ENCODE results near the gene DST.

The DST gene

DNA sequence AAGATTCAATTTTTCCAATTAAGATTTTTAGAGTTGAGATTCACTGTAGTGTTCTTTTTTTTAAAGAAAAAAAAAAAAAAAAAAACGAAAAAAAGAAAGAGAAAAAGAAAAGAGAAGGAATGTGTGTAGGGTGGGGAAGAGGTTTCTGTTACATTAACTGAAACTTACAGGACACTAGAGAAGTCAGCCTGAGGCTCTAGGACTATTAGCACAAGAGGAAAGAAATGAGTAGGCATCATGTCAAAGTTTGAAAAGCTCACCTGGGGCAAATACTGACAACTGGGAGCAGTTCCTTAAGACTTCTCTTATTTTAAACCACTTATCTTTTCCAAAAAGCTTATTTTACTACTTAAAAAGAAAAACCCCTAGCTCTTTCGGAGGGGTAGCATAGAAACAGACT is 185.9 kb downstream of the DST start:
- H3K27ac Mint-ChIP-seq: no peak overlapping the region
- no peaks in the 10 kb centered on the region for H3K27me3 Mint-ChIP-seq
- no peaks in the 10 kb centered on the region for H3K9me3 Mint-ChIP-seq
- H3K36me3 Mint-ChIP-seq: no peaks in the 10 kb centered on the region
- H3K4me1 Mint-ChIP-seq: peaks cover 4% of the 10 kb centered on the region
- H3K4me3 Mint-ChIP-seq: no peak overlapping the region

DNA sequence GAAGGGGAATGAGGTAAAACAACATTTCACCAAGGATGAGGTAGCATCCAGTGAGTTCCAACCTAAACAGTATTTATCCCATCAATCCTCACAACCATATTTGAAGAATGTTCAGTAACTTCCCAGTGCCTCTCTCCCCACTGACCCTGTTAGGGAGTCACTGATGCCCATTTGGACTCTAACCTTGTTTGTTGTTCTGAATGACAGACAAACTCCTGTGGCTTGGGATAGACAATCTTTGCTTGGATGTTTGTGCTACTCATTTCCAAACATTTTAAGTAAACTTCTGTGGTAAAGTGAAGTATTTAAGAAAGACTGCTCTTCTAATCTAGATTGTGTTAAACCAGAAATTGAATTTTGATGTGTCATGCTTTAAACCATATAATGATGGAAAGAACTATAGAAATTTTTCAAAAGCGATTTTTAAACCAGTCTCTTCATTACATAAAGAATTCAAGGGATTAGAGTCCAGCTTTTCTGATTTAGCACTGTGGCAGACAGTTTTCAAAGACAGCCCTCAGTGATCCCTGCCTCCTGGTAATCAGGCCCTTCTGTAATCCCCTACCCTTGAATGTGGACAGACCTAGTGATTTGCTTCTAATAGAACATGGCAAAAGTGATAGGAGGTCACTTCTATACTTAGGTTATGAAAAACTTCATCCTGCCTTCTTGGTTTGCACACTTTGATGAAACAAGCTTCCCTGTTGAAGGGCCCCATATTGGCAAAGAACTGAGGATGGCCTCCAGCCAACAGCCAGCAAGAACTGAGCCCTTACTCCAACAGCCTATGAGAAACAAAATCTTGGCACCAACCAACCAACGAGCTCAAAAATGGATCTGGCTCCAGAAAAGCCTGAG is 191.6 kb downstream of the DST start:
- H3K9me3 Mint-ChIP-seq: no peaks in the 10 kb centered on the region
- H3K4me3 Mint-ChIP-seq: no peak overlapping the region
- no peaks in the 10 kb centered on the region for H3K36me3 Mint-ChIP-seq
- H3K4me1 Mint-ChIP-seq: no peaks in the 10 kb centered on the region
- H3K27me3 Mint-ChIP-seq: no peaks in the 10 kb centered on the region
- no peak overlapping the region for H3K27ac Mint-ChIP-seq

DNA sequence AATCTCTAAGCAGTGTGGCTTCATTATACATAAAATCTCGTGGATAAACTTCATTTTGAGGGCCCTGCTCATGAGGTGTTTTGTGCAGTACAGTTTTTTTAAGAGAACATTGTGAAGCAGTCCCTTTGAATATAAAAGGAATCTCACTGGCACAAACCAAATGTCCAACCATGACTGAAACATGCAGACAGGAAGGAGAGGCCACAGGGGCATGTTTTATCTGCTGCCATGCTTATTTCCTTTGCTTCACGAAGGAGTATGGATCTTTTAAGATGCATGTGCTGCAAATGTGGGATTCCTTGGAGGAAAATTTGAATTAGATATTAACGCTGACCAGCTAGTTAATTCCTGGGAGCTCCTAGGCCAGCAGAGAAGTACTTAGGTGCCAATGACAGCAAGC is 192.3 kb downstream of the DST start:
- H3K4me3 Mint-ChIP-seq: no peak overlapping the region
- no peaks in the 10 kb centered on the region for H3K27me3 Mint-ChIP-seq
- no peak overlapping the region for H3K27ac Mint-ChIP-seq
- no peaks in the 10 kb centered on the region for H3K4me1 Mint-ChIP-seq
- H3K9me3 Mint-ChIP-seq: no peaks in the 10 kb centered on the region
- H3K36me3 Mint-ChIP-seq: no peaks in the 10 kb centered on the region

DNA sequence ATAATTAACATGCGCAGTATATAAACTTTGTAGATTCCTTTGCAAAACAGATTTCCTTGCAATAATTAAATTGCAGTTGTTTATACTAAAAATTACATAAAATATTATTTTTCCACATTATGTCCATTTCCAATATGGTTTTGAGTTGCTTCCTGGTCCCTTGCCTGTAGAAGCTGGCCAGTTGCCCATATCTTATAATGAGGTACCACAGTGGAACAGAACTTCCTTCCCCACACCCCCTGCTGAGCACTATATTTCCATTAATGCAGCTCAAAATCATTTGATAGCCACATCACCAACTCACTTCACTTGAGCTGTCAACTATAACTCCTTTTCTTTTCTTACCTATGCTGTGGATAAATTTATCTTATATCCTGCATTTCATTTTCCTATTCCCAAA is 194.6 kb downstream of the DST start:
- Mint-ChIP-seq H3K27ac (no peak overlapping the region), H3K27me3 (no peaks in the 10 kb centered on the region), H3K9me3 (no peaks in the 10 kb centered on the region), H3K4me1 (no peaks in the 10 kb centered on the region), H3K36me3 (no peaks in the 10 kb centered on the region), H3K4me3 (no peak overlapping the region)

DNA sequence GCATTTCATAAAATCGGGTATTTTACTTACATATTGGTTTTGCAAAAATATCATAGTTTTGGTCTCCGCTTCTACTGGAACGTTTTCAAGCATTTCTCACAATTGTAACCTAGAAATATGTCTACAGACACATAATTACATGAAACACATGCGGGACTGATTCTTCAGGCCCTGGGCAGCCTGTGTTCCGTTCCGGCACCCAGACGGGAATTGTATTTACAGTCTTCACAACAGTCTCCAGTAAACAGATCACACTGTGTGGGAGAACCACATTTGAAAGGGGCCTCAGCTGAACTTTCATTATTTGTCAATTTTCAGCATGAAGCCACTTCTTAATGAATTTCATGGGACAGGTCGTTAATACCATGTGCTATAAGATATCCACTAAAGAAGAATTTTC is 196.9 kb downstream of the DST start:
- no peaks in the 10 kb centered on the region for H3K4me1 Mint-ChIP-seq
- no peaks in the 10 kb centered on the region for H3K9me3 Mint-ChIP-seq
- H3K36me3 Mint-ChIP-seq: no peaks in the 10 kb centered on the region
- no peak overlapping the region for H3K27ac Mint-ChIP-seq
- no peak overlapping the region for H3K4me3 Mint-ChIP-seq
- no peaks in the 10 kb centered on the region for H3K27me3 Mint-ChIP-seq

DNA sequence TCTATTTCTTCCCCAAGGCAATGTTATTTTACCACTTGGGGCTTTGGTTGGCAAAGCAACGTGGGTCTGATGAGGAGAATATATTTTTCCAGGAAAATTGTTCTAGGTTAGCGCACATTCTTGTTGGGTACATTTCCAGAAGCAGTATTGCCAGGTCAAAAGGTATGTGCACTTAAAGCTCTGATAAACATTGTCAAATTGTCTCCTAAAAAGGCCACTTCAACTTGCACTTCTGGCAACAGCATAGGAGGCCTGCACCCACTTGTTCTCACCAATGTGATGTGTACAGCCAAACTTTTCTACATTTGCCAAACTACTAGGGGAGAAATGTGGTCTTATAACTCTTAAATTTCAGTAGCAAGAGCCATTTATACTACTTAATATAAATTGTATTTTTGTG is 197.8 kb downstream of the DST start:
- Mint-ChIP-seq H3K4me3 (no peak overlapping the region), H3K4me1 (no peaks in the 10 kb centered on the region), H3K36me3 (no peaks in the 10 kb centered on the region), H3K27me3 (no peaks in the 10 kb centered on the region), H3K27ac (no peak overlapping the region), H3K9me3 (no peaks in the 10 kb centered on the region)

DNA sequence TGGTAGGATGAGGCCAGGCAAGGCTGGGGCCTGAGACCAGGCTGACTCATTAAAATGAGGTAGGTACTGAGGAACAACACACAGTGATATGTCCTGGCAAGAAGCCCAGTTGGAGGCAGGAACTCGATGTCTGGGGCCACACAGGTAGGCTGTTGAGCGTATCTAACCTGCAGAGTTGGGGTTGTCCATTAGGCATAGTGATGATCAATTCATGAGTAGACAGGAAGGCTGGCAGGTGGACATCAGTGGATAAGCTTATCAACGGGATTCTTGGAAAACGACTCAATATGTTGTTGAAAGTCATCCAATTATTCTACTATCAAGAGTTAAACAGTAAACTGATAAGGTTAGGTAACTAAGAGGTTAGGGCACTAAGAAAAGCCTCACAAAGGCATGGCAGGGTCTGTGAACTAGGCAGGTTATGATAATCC is 202.1 kb downstream of the DST start:
- H3K9me3 Mint-ChIP-seq: no peaks in the 10 kb centered on the region
- no peak overlapping the region for H3K27ac Mint-ChIP-seq
- H3K36me3 Mint-ChIP-seq: no peaks in the 10 kb centered on the region
- H3K27me3 Mint-ChIP-seq: no peaks in the 10 kb centered on the region
- no peak overlapping the region for H3K4me3 Mint-ChIP-seq
- H3K4me1 Mint-ChIP-seq: no peaks in the 10 kb centered on the region

DNA sequence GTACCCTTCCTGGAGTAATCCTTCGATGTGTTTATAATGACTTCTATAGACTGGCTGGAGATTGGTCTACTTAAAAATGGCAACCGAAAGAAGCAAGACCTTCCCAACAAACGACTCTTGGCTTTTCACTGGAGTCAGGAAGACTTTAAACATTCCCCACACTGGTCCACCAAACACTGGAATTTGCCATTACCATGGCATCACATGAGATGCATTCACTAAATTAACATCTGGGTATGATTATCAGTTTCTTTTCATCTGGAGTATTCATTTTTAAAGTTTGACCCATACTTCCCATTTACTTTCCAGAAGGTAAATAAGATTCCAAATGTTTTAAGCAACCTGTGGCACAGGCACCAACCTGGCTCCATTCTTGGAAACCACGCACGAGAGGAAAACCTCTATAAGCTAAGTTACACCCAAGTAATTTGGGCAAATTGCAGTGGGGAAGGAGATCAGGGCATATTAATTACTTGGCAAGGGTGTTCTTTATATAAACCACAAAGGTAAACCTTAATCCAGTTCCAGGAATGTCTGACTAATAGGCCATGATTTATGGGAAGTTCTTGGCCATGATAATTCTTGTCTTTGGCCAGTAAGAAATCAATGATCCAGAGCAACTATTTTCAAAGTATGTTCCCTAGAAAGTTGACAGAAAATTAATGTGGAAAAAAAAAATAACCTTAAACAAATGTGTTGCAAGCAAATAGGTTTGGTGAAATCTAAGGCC is 205.4 kb downstream of the DST start:
- Mint-ChIP-seq H3K4me3 (no peak overlapping the region), H3K9me3 (no peaks in the 10 kb centered on the region), H3K36me3 (no peaks in the 10 kb centered on the region), H3K27ac (no peak overlapping the region), H3K27me3 (no peaks in the 10 kb centered on the region), H3K4me1 (no peaks in the 10 kb centered on the region)

DNA sequence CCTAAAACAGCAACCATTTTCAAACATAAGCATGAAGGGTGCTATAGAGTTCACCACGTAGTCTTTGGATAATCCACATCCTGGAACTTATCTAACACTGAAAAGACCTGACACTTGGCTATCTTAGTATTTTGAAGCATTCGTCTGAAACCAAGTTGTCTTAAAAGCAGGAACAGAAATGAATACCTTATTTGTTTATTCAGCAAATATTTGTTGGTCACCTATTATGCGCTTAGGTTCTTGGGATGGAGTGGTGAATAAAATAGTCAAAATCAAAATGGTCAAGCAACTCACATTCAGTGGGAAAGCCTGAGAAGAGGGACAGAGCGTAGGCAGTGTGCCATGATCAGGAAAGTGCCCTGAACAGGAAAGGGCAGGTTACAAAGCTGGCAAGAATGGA is 206.9 kb downstream of the DST start:
- H3K4me1 Mint-ChIP-seq: no peaks in the 10 kb centered on the region
- no peaks in the 10 kb centered on the region for H3K36me3 Mint-ChIP-seq
- no peaks in the 10 kb centered on the region for H3K27me3 Mint-ChIP-seq
- no peak overlapping the region for H3K27ac Mint-ChIP-seq
- H3K4me3 Mint-ChIP-seq: no peak overlapping the region
- no peaks in the 10 kb centered on the region for H3K9me3 Mint-ChIP-seq

DNA sequence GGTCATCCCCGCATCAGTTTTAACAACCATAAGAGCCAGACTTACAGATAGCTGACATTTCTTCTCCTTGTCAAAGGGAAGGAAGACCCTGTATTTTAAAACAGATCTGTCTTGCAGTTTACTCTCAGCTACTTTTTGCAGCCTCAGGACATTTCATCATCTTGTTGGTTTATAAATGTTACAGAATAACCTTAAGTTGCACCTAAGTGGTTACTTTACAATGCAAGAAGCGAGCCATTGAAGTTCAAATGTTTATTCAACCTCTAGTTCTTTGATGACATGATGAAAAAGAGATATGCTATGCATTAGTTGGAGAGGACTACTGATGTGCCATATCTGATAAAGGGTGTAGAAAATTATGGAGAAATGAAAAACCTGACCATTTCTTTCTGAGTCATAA is 207.4 kb downstream of the DST start:
- Mint-ChIP-seq H3K9me3 (no peaks in the 10 kb centered on the region), H3K4me1 (no peaks in the 10 kb centered on the region), H3K27me3 (no peaks in the 10 kb centered on the region), H3K27ac (no peak overlapping the region), H3K4me3 (no peak overlapping the region), H3K36me3 (no peaks in the 10 kb centered on the region)

DNA sequence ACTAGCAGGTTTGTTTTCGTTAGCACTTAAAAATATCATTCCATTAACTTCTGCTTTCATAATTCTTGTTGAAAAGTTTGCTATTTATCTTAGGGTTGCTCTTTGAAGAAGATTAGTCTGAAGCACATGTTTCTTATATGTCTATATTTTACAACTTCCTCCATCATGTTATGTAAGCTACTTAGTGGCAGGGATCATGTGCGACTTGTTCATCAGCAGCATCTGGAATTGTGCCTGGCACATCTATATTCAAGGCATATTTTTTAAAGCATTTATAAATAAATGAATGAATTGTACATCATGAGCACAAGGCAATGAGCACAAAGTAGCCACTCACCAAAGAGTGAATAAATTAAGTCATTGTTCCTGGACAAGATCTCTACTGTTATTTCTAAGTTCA is 208.1 kb downstream of the DST start:
- H3K4me1 Mint-ChIP-seq: no peaks in the 10 kb centered on the region
- H3K27me3 Mint-ChIP-seq: no peaks in the 10 kb centered on the region
- H3K27ac Mint-ChIP-seq: no peak overlapping the region
- no peak overlapping the region for H3K4me3 Mint-ChIP-seq
- no peaks in the 10 kb centered on the region for H3K9me3 Mint-ChIP-seq
- H3K36me3 Mint-ChIP-seq: no peaks in the 10 kb centered on the region

DNA sequence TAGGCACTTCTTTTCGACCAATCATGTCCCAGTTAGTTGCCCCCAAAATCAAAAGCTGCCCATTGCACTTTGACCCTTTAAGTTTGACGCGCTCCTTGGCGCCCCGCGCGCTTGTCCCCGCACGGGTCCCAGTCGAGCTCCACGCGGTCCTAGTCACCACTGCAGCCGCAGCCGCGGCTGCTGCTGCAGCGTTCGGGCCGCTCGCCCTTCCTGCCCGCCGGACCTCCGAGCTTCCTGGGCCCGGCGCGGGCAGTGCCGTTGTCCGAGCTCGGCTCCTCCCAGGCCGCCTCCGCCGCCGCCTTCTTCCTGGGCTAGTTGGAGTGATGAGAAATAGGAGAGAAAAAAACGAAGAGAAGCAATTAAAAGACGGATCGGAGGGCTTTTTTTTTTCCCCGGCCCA is 209.6 kb downstream of the DST start:
- H3K9me3 Mint-ChIP-seq: no peaks in the 10 kb centered on the region
- no peaks in the 10 kb centered on the region for H3K4me1 Mint-ChIP-seq
- no peaks in the 10 kb centered on the region for H3K27me3 Mint-ChIP-seq
- no peak overlapping the region for H3K27ac Mint-ChIP-seq
- no peaks in the 10 kb centered on the region for H3K36me3 Mint-ChIP-seq
- H3K4me3 Mint-ChIP-seq: no peak overlapping the region

DNA sequence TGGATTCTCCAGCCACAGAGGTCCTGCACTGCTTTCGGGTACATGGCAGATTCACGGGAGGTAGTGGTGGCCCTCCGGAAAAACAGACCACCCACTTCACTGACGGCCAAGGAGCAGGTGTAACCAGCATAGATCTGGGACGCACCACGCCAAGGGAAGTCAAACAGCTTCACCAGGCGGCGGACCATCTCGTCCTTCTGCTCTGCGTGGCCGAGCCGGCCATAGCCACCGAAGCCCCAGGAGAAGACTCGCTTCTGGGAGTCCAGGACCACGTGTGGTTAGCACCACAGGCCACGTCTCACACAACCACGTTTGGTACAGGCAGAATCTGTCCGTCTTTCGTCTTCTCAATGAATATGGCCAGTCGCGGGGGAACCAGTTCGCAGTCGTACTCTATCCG is 210.5 kb downstream of the DST start:
- Mint-ChIP-seq H3K27me3 (no peaks in the 10 kb centered on the region), H3K4me1 (no peaks in the 10 kb centered on the region), H3K36me3 (no peaks in the 10 kb centered on the region), H3K4me3 (no peak overlapping the region), H3K27ac (no peak overlapping the region), H3K9me3 (peaks cover 8% of the 10 kb centered on the region)

DNA sequence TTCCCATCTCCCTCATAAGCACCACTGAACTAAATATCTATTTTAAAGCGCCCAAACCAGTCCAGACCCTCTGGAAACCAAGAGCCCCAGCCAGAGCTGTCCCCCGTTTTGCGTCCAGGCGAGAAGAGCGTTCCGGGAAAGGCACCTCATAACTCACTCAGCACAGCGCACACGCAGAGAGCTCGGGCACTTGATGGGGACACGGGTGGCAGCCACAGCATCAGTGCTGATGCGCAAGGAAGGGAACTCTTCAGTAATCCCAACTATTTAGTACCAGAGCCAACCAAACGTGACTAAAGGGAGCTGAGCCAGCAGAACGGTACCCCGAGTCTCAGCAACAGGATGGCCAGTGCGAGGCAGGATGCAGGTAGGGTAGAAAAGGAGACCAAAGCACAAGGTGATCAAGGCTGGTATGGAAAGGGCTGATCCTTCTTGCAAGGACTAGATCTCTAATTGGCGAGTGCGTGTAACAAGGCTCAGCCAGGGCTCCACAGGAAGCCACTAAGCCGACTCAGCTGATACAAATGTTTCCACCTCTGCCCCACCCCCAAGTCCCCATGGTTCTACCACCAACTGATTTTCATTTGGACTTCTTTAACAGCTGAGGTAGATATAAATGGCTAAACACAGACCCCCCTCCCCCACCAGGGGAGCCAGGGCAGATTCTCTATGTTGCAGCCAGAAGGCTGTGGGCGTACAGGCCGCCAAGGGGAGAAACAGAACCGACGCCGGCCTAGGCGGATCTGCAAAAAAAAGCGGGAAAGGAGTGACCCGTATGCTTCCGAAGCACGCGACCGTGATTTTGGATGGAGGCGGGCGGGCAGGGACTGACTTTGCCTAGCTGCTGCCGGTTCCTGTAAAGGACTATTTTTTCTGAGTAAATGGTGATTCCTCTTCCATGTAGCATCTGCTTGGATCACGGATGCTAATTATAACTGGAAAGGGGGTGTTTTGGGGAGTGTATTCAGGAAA is 211.8 kb downstream of the DST start:
- Mint-ChIP-seq H3K27me3 (no peaks in the 10 kb centered on the region), H3K4me3 (no peak overlapping the region), H3K4me1 (no peaks in the 10 kb centered on the region), H3K36me3 (no peaks in the 10 kb centered on the region), H3K27ac (no peak overlapping the region), H3K9me3 (peaks cover 8% of the 10 kb centered on the region)

DNA sequence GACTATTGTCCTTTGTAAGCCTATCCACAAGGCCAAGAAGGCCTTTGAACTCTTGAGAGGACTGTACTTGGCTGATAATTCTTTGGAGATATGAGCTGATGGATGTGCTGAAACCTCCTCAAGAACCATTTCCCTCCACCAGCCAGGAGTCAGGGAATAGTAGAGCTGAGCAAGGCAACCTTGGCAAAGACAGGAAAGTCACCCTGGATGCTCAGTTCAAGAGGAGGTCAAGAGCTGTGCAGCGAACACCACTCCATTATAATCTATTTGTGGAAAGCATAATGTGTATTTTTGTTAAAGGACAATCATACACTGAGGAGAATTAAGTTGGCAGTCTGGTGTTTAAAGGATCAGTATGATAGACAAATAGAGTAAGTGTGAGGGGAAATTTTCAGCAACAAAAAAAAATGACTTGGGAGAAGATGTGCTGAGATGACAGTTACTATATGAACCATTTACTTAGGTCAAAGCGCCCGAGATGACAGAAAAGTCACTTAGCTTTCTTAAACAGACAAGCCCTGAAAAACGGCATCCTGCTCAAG is 218.1 kb downstream of the DST start:
- no peaks in the 10 kb centered on the region for H3K36me3 Mint-ChIP-seq
- peaks cover 8% of the 10 kb centered on the region for H3K9me3 Mint-ChIP-seq
- H3K27ac Mint-ChIP-seq: no peak overlapping the region
- H3K27me3 Mint-ChIP-seq: peaks cover 5% of the 10 kb centered on the region
- H3K4me3 Mint-ChIP-seq: no peak overlapping the region
- no peaks in the 10 kb centered on the region for H3K4me1 Mint-ChIP-seq
